CD4-positive, alpha-beta T cell treated with Interleukin-17A for 1 hour (primary cell): ENCODE results near the gene TAS1R3.
A peak's percentile ranks its signal among the peaks of the same experiment; 100 is the strongest.

Experiments used
- DNase-seq: peaks from one replicate; pipeline ENCODE4 v3.0.0-alpha.2; 2020

Gene TAS1R3

DNA sequence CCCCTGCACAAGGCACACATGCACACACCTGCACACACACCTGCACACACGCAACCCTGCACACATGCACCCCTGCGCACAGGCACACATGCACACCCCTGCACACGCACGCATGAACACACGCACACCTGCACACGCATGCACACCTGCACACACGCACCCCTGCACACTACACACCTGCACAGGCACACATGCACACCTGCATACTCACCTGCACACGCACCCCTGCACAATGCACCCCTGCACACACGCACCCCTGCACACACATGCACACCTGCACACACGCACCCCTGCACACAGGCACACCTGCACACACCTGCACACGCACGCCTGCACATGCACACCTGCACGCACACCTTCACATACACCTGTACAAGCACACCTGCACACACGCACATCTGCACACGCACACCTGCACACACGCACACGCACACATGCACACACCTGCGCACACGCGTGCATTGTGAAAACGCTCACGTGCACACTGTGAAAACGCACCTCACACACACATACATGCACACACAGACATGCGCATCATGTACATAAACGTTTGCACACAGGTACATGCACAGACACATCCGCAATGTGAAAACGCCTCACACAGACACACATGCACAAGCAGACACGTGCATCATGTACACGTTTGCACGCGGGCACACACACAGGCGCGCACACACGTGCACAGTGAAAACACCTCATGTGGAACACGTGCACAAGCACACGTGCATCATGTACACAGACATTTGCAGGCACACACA, 9.9 kb downstream of the TAS1R3 start:
- DNase-seq, result no peak

DNA sequence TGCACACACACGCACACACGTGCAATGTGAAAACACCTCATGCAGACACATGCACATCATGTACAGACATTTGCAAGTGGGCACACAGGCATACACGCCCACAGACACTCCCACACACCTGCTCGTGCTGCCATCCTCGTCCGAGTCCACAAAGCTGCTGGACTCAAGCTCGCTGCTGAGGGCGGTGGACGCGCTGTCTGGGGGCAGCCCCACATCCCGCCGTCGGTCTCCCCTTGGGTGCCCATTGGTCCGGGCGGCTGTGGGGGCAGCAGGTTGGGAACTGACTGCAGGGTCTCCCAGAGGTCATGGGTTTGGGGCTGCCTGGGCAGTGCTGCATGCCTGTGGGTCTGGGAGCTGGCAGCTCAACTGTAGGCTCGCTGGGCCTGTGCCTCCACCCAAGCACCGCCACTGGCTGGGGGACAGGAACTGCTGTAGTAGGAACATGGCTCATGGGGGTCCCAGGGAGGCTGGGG, 10.5 kb downstream of the TAS1R3 start:
- no peak for DNase-seq

DNA sequence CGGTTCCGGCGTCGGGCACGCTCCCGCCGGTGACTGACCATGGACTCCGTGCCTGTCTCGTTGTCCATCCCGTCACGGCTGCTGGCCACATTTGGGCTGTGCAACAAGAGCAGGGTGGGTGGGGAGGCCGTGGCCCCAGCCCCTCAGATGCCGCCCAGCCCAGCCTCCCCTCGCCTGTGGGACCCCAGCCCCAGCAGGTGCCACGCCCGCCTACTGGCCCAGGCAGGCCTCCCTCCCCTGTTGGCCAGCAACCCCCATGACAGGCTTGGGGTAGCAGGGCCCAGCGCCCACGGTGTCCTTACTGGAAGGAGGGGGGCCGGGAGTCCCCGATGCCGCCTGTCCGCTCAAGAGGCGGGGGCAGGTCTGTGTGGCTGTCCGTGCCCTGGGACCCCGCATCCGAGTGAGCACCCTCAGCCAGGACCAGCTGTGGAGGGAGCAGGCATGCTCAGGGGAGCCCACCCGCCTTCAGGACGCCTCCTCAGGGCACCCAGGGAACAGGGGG, 11.0 kb downstream of the TAS1R3 start:
- no peak for DNase-seq

DNA sequence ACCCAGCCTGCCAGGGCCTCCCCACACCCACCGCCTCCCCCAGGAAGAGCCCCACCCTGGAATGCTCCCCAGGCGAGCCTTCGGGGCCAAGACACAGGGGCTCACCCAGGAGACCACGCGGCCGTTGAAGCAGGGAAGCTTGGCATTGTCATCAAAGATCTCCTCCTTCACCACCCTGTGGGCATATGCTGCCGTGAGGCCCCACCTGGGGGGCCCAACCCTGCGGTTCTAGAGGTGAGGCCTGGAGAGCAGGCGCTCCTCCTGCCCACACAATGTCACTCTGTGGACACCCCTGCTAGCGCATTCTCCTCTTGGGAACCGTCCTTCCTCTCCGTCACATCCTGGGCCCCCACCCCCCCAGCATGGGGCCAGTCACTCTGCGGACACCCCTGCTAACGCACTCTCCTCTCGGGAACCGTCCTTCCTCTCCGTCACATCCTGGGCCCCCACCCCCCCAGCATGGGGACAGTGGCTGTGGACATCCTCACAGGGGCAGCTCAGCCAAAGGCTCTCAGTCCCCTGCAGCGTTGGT, 11.6 kb downstream of the TAS1R3 start:
- DNase-seq, result no peak

DNA sequence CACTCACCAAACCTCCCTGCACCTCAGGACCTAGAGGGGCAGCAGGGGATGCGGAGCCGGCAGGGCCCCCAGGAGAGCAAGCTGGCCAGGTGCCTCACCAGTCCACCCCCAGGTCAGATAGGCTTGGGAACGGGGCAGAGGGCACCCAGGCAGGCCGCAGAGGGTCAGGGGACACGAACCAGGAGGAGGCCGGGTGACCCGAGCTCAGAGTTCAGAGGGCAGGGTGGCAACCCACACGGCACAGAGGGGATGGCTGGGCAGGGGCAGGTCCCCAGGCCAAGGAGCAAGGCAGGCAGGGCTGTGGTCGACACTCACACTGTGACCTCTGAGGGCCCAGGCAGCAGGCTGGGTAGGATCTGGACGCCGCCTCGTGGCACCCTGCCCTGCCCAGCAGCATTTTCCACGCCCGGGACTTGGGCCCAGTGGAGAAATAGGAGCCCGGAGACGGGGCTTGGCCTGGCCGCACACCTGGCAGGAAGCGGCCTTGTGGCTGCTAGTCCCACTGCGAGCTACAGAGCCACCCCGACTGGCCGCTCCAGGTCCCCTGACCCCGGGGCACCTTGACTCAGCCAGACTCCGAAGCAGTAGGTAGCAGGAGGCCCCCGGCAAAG, 12.8 kb downstream of the TAS1R3 start:
- DNase-seq, result no peak

DNA sequence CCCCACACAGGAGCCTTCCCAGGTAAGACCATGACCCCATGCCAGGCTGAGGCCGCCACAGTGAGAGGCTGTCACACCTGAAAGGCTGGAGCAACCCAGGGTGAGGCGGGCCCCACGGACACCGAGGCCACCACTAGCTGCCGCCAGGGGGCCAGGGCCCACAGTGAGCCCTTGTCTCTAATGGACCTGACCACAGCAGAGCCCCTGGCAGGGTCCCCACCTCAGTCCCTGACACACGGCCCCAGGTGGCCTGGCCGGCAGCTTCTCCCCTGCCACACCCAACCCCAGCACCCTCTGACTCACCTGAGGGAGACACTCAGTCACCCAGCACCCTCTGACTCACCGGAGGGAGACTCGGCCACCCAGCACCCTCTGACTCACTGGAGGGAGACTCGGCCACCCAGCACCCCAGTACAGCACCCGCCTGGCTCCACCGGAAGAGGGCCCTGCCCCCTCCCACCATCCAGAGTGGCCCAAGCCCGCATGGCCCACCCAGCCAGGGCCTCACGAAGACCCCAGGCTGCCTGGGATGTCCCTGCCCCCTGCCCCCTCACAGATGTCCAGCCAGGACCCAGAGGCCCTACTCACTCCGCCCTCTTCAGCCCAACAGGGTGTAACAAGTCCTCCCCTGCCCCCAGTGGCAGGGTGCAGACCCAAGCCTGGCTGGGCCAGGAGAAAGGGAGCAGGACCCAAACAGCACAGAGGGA, 13.7 kb downstream of the TAS1R3 start:
- DNase-seq, result no peak

DNA sequence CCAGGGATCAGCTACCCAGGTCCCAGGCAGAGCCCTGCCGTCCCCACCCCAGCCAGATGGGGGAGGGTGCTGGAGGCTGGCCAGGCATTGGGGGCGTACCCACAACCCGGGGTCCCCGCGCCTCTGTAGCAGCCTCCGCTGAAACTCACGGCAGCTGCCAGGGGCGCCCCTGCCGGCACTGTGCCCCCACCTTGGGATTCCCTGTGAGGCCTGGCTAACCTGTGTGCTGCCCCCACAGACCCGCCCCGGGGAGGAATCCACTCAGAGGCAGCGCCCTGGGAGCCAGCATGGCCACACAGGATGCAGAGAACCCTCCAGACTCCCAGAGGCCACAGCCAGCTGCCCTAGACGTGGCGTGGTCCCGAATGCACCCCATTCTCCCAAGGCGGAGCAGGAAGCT, 14.3 kb downstream of the TAS1R3 start:
- DNase-seq, result no peak

DNA sequence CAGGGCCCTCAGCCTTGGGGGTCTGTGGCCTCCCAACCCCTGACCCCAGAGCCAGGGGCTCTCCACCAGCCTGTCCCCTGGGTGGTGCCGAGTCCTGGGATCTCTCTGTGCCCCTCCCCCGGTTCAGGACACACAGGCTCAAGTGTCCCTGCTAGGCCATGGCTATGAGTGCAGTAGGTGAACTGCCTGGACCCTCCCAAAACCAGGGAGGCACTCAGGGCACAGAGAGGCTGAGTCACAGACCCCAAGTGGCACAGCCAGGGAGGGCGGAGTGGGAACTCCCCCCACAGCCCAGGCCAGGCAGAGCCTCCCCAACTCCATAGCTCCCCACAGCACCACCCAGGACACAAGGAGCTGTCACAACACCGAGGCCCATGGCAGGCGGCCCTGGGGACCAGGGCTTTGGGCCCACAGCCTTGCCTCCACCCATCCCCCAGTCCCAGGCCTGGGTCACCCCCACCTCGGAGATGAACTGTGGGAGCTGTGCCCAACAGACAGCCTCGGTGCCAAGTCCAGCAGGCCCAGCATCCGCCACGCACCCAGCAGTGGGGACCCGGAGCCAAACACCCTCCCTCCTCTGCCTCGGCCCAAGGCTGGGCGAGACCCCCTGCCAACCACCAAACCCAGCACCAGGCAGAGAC, 14.9 kb downstream of the TAS1R3 start:
- no peak for DNase-seq

DNA sequence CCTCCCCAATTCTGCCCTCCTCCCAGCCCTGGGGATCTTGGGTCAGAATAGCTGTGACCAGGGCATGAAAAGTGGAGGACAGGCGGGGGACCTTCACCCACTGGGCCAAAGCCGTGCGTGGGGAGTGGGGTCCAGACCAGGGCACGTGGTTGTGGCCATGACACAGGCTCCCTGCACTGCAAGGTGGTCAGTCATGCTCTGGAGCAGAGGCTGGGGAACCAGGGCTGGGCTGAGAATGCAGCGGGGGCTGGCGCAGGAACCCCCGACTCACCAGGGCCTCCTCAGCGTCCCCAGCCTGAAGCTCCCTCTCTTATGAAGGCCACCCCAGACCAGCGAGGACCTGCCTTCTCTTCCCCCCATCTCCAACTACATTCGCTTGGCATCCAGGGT, 15.4 kb downstream of the TAS1R3 start:
- no peak for DNase-seq

DNA sequence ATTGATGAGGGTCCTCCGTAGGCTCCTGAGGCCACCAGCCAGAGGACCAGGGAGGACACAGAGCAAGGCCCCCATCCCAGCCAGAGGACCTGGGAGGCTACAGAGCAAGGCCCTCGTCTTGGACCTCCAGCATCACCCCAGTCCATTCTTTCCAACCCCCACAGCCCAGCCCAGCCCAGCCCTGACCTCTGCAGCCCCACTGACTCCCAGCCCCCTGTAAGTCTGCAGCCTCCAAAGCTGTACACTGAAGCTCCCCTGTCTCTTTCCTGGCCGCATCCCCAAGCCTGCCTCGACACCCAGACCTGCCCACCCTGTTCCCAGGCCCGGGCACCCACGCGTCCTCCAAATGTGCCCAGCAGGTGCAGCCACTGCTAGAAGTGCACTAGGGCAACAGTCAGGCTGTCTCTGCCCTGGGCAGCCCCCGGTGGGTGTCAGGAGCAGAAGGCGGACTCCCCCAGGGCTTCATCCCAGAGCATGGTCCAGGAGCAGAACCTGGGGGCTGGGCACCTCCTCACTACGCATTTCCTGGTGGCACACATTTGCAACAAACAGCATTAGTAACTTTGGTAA, 16.0 kb downstream of the TAS1R3 start:
- DNase-seq, result no peak

DNA sequence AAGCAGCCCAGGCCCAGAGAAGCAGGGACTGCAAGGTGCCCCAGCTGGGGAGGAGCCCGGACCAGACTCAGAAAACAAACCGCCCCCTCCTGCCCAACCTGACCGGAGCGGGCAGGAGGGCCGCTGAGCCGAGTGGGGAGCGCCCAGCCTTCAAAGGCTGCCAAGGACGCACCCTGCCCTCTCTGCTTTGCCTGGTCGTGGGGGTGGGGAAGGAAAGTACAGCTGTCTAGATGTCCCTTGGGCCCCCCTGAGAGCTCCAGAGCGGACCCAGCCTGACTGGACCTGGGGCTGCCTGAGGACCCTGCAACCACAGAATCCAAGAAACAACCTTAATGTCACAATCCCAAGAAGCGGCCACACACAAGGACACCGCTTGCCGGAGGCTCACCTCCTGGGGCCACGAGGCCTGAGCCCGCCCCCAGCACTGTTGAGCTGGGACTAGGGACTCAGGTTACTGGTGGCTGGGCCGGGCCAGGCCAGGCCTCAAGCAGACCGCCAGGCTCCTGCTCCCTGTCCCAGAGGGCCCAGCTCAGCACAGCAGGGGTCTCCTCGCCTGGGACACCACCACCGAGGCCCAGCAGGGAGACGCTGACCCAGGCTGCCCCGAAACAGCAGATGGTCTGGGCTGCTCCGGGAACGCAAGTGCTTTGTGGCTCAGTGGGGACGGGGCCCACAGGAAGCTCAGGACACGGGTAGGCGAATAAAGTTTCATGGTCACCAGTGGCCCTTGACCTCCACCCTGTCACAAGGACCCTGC, 16.8 kb downstream of the TAS1R3 start:
- no peak for DNase-seq

DNA sequence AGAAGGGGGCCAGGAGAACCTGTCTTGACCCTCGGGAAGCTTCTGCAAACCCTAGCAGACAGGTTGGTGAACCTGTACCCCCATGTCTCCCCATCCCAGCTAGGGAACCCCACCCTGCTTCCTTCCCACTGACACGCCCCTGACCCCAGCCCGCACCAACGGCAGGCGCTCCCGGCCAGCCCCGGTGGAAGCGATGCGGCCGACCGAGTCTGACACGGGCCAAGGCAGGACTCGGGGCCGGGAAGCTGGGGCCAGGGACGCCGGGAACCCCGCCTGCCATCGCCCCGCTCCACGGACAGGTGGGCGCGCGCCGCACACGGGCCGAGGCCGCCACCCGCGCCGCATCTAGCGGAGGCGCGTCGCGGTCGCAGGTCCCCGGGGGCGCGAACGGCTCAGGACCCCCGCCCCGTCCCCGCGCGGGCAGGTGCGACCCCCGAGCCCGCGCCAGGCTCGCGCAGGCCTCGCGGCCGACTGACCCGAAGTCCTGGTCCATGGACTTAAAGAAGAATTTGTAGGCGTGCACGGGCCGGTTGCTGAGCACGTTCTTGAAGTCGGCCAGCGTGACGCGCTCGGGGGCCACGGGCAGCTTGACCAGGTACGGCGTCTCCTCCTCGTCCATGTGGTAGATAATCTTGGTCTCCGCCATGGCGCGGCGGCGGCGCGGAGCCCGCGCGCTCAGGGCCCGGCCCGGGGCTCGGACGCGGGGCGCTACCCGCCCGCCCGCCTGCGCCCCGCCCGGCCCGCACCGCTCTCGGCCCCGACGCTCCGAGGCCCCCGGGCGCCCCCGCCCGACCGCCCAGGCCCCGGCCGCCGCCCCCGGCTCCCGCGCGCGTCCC, 17.6 kb downstream of the TAS1R3 start:
- no peak for DNase-seq

DNA sequence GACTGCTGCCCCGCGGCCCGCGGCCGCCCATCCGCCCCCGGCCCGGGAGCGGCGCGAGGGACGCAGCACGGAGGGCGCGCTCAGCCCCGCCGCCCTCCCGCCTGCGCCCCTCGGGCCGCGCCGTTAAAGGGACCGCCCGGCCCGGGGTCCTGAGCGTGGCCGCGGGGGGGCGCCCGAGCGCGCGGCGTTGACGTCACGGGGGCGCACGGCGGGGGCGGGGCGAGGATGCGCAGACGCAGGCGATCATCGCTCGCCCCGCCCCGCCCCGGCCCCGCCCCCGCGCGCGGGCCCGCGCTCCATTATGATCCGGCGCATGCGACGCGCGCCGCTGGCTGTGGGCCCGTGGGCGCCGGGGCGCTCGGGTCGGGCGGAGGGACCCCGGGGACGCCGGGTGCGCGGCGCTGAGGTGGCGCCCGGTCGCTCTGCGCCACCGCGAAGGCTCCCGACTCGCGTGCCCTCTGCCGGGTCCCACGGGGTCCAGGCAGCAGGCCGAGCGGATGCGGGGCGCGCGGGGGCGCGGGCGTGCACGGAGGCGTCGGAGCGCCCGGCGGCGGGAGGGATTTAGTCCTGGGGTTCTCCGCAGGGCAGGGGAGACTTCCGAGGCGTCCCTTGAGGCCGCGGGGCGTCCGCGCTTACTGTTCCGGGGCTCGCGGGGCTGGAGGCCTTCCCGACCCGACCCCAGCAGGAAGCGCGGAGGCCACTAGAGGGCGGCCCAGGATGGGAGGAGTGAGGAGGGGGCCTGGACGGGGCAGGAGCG, 18.4 kb downstream of the TAS1R3 start, which contains the start of gene DVL1:
Gene DVL1, minus strand, starts transcription at position 163 of the 757 bp plus-strand sequence. CDS start 353 bp downstream, outside the sequence.
- DNase-seq, result peak; percentile 73

DNA sequence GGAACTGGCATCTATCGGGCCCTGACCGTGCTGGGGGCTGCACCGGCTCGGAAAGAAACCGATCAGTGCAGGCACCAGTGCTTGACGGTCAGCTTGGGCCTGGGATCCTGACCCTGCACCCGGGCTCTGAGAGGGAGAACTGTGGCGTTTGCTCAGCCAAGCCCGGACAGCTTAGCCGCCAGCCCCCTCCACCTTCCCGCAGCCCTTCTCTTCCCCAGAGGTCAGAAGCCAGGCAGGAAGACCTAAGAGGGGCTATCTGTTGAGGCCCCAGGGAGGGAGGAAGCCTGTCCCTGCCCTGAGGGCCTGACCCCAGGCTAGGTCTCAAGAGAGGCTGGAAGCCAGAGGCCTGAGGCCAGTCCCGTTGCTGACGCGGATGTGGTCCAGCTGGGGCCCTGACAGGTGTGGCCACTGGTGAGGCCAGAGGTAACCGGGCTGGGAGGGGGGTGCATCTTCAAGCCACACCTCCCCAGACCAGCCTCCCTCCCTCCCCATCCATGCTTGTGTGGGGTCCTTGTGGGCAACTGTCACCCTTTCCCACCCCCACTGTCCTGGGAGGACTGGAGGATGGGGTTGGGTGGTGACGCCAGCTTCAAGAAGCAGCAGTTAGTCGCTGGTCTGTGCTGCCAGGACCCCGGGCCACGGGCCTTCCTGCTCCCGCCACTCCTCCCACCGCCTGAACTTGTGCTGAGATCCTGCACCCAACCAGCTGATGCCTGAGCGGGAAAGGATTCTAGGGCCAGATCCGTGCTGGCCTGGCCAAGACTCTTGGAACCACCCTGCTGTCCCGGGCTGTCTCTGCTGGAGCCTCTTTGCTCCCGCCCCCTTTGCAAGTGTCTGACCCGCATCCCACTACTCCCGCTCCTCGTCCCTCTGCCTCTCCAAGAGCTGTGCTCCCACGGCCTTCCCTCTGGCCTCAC, 20.7 kb downstream of the TAS1R3 start:
- DNase-seq, result no peak

DNA sequence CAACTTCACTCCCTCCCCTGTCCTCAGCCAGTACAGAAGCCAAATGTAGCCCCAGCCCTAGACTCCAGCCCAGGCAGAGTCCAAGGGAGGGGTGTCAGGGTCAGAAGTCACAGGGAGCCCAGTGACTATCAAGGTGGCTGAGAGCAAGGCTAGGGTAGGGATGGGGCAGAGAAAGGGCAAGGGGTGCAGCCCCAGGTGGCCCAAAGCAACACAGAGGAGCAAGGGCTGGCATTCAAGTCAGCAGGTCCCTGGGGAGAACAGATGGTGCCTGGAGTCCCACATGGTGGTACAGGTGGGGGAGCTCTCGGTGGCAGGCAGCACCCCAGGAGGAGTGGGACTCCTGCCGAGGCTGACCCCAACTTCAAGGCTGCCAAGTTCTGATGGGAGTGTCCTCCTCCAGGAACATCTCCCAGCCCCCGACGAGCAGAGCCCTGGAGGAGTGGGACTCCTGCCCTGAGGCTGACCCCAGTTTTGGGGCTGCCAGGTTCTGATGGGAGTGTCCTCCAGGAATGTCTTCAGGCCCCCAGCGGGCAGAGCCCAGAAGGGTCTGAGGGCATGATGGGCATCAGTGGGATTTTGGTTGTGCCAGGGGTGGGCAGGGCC, 21.8 kb downstream of the TAS1R3 start:
- DNase-seq, result no peak

DNA sequence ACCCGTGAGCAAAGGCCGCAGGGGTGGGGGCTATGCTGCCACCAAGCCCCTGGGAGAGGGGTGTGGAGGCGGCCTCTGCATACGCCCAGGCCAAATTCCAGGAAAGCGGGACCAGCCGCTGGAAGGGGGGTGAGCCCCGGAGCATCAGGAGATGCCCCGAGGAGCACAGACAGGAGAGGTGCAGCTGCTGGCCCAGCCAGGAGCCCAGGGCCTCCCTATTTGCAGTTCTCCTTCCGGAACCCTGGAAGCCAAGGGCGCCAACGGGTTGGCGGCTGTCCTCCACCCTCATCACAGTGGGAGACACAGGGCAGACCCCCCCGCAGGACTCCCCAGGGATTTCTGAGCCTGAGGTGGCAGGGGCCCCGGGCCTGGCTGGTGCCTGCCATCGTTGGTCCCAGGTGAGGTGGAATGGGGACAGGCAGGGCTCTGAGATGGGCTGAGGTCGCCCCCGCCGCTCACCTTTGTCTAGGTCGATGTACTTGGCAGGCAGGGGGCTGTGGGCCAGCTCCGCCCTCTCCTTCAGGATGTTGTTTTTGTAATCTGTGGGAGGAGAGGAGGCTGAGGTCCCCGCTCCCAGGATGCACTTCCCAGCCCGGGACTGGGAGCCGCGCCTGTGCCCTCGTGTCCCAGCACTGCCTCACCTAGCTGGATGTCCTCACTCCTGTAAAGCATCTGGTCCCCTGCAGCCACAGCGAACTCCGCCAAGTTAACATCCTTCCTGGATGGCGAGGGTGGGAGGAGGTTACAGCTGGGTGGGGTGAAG, 22.5 kb downstream of the TAS1R3 start:
- no peak for DNase-seq
